Activated T-cell treated with anti-CD3 and anti-CD28 coated beads, Interleukin-2, amount 50 U/mL, for 4 hours (primary cell): Measurements from ENCODE around the gene APBA2. TPM values are rescaled to one million over a fixed set of nuclear protein-coding genes. Genes with fewer than 3 reads are reported as not detected.

Experiments
- ATAC-seq, 2 donors: fragments of 200-7000 bp; cut with Tn5 transposase; one replicate each; pipeline ENCODE4 v1.10.0; 2021
- DNase-seq: peaks from one replicate; pipeline ENCODE4 v3.0.0-alpha.2; 2020
- H3K27me3 Mint-ChIP-seq: one replicate; pipeline ENCODE4 v1.8.0; 2021; ENCODE audit warnings: low read depth, mixed read lengths
- H3K36me3 Mint-ChIP-seq: one replicate; pipeline ENCODE4 v1.8.0; 2022; ENCODE audit warnings: mixed read lengths; ENCODE audit not compliant: insufficient read depth
- H3K4me1 Mint-ChIP-seq: one replicate; pipeline ENCODE4 v1.8.0; 2021; ENCODE audit warnings: low read depth, mixed read lengths
- H3K4me3 Mint-ChIP-seq: one replicate; pipeline ENCODE4 v1.8.0; 2021; ENCODE audit warnings: mild to moderate bottlenecking, moderate library complexity, mixed read lengths
- H3K9me3 Mint-ChIP-seq: one replicate; pipeline ENCODE4 v1.8.0; 2021; ENCODE audit warnings: mixed read lengths
- total RNA-seq, 3 donors: library from RNA; stranded (reverse); gene quantifications; one replicate each; pipeline ENCODE4 v1.2.1, GENCODE V29; 2021

APBA2 gene
- total RNA-seq, 3 donors from 2014 or later = 11.0 to 14.7 (median 14.5) TPM

- peaks cover 32% of the 10 kb centered on the region for H3K4me1 Mint-ChIP-seq
- H3K36me3 Mint-ChIP-seq = peaks cover 7% of the 10 kb centered on the region
- no peaks in the 10 kb centered on the region for H3K9me3 Mint-ChIP-seq
- ATAC-seq (no peak), DNase-seq (no peak)
- no peaks in the 10 kb centered on the region for H3K27me3 Mint-ChIP-seq
- no peak overlapping the region for H3K4me3 Mint-ChIP-seq
These were observed 167.2 kb downstream of the APBA2 start for GRCh38 chr15:29053006-29053405.

- Mint-ChIP-seq H3K4me1 (peaks cover 32% of the 10 kb centered on the region), H3K9me3 (no peaks in the 10 kb centered on the region), H3K27me3 (no peaks in the 10 kb centered on the region), H3K36me3 (peaks cover 7% of the 10 kb centered on the region), H3K4me3 (no peak overlapping the region)
- no peak for DNase-seq
- no peak for ATAC-seq
These were observed 167.9 kb downstream of the APBA2 start for GRCh38 chr15:29053661-29054131.

GRCh38 chr15:29054171-29055045 lies 168.6 kb downstream of the APBA2 start:
- H3K4me1 Mint-ChIP-seq = peaks cover 36% of the 10 kb centered on the region
- no peaks in the 10 kb centered on the region for H3K27me3 Mint-ChIP-seq
- peaks cover 11% of the 10 kb centered on the region for H3K36me3 Mint-ChIP-seq
- H3K9me3 Mint-ChIP-seq = no peaks in the 10 kb centered on the region
- no peak overlapping the region for H3K4me3 Mint-ChIP-seq
- ATAC-seq = no peak
- DNase-seq = no peak

- no peaks in the 10 kb centered on the region for H3K9me3 Mint-ChIP-seq
- no peaks in the 10 kb centered on the region for H3K27me3 Mint-ChIP-seq
- ATAC-seq = no peak
- no peak for DNase-seq
- no peak overlapping the region for H3K4me3 Mint-ChIP-seq
- H3K4me1 Mint-ChIP-seq = peaks cover 33% of the 10 kb centered on the region
- H3K36me3 Mint-ChIP-seq = peaks cover 11% of the 10 kb centered on the region
These were observed 170.1 kb downstream of the APBA2 start for GRCh38 chr15:29055876-29056275.

- Mint-ChIP-seq H3K36me3 (peaks cover 11% of the 10 kb centered on the region), H3K9me3 (no peaks in the 10 kb centered on the region), H3K27me3 (no peaks in the 10 kb centered on the region), H3K4me1 (peaks cover 33% of the 10 kb centered on the region), H3K4me3 (no peak overlapping the region)
- DNase-seq (no peak), ATAC-seq (no peak)
These were observed 171.2 kb downstream of the APBA2 start for GRCh38 chr15:29056839-29057450.

- Mint-ChIP-seq H3K27me3 (no peaks in the 10 kb centered on the region), H3K36me3 (peaks cover 11% of the 10 kb centered on the region), H3K4me1 (peaks cover 37% of the 10 kb centered on the region), H3K4me3 (no peak overlapping the region), H3K9me3 (no peaks in the 10 kb centered on the region)
- no peak for DNase-seq
- ATAC-seq = no peak
These were observed 172.1 kb downstream of the APBA2 start for GRCh38 chr15:29057856-29058255.

GRCh38 chr15:29058903-29059539 lies 173.2 kb downstream of the APBA2 start:
- Mint-ChIP-seq H3K27me3 (no peaks in the 10 kb centered on the region), H3K4me3 (no peak overlapping the region), H3K9me3 (no peaks in the 10 kb centered on the region), H3K36me3 (peaks cover 11% of the 10 kb centered on the region), H3K4me1 (peaks cover 37% of the 10 kb centered on the region)
- ATAC-seq = peak; percentile 30 to 56
- no peak for DNase-seq

- H3K4me3 Mint-ChIP-seq = no peak overlapping the region
- ATAC-seq = no peak
- peaks cover 39% of the 10 kb centered on the region for H3K4me1 Mint-ChIP-seq
These were observed 174.3 kb downstream of the APBA2 start for GRCh38 chr15:29059871-29060640.

GRCh38 chr15:29061746-29062145 lies 176.0 kb downstream of the APBA2 start:
- H3K27me3 Mint-ChIP-seq = no peaks in the 10 kb centered on the region
- H3K9me3 Mint-ChIP-seq = no peaks in the 10 kb centered on the region
- peaks cover 36% of the 10 kb centered on the region for H3K4me1 Mint-ChIP-seq
- no peak for DNase-seq
- no peak overlapping the region for H3K4me3 Mint-ChIP-seq
- H3K36me3 Mint-ChIP-seq = peaks cover 8% of the 10 kb centered on the region
- no peak for ATAC-seq

More at GRCh38 chr15:29059871-29060640, 174.3 kb downstream of the APBA2 start:
- H3K36me3 Mint-ChIP-seq = peaks cover 10% of the 10 kb centered on the region
- H3K9me3 Mint-ChIP-seq = no peaks in the 10 kb centered on the region
- no peaks in the 10 kb centered on the region for H3K27me3 Mint-ChIP-seq
- DNase-seq = no peak

GRCh38 chr15:29062179-29062591 lies 176.4 kb downstream of the APBA2 start:
- peaks cover 13% of the 10 kb centered on the region for H3K36me3 Mint-ChIP-seq
- DNase-seq (no peak), ATAC-seq (no peak)
- H3K27me3 Mint-ChIP-seq = no peaks in the 10 kb centered on the region
- H3K4me3 Mint-ChIP-seq = no peak overlapping the region
- H3K9me3 Mint-ChIP-seq = no peaks in the 10 kb centered on the region
- H3K4me1 Mint-ChIP-seq = peaks cover 34% of the 10 kb centered on the region

- no peaks in the 10 kb centered on the region for H3K9me3 Mint-ChIP-seq
- H3K27me3 Mint-ChIP-seq = no peaks in the 10 kb centered on the region
- ATAC-seq = no peak
- H3K4me1 Mint-ChIP-seq = peaks cover 31% of the 10 kb centered on the region
- DNase-seq = no peak
- peaks cover 14% of the 10 kb centered on the region for H3K36me3 Mint-ChIP-seq
- no peak overlapping the region for H3K4me3 Mint-ChIP-seq
These were observed 176.9 kb downstream of the APBA2 start for GRCh38 chr15:29062626-29063025.

GRCh38 chr15:29063646-29064045 lies 177.9 kb downstream of the APBA2 start:
- Mint-ChIP-seq H3K36me3 (peaks cover 17% of the 10 kb centered on the region), H3K27me3 (no peaks in the 10 kb centered on the region), H3K4me1 (peaks cover 28% of the 10 kb centered on the region), H3K4me3 (no peak overlapping the region), H3K9me3 (no peaks in the 10 kb centered on the region)
- no peak for DNase-seq
- ATAC-seq = no peak

- Mint-ChIP-seq H3K36me3 (peaks cover 17% of the 10 kb centered on the region), H3K9me3 (no peaks in the 10 kb centered on the region), H3K4me1 (peaks cover 24% of the 10 kb centered on the region), H3K4me3 (no peak overlapping the region), H3K27me3 (no peaks in the 10 kb centered on the region)
- no peak for ATAC-seq
- DNase-seq = no peak
These were observed 178.5 kb downstream of the APBA2 start for GRCh38 chr15:29064290-29064689.

GRCh38 chr15:29064731-29065130 lies 179.0 kb downstream of the APBA2 start:
- DNase-seq = no peak
- no peaks in the 10 kb centered on the region for H3K27me3 Mint-ChIP-seq
- H3K4me1 Mint-ChIP-seq = peaks cover 23% of the 10 kb centered on the region
- no peak for ATAC-seq
- H3K36me3 Mint-ChIP-seq = peaks cover 20% of the 10 kb centered on the region
- no peaks in the 10 kb centered on the region for H3K9me3 Mint-ChIP-seq
- no peak overlapping the region for H3K4me3 Mint-ChIP-seq
